K562 (cell line): ENCODE data around the gene SMC6. TPM values are rescaled to one million over a fixed set of nuclear protein-coding genes. Genes with fewer than 3 reads are reported as not detected.
A peak's percentile ranks its signal among the peaks of the same experiment; 100 is the strongest.

Experiments
- ATAC-seq: fragments of 200-7000 bp; cut with Tn5 transposase; 3 replicates; pipeline ENCODE4 v1.9.1; 2020; ENCODE audit warnings: moderate library complexity
- BruUV-seq: library from RNA; stranded (reverse); fragments of 400-500 nt; replicated peaks from 2 replicates; lab custom pipeline; 2021; lab: Mats Ljungman, UMichigan
- CTCF ChIA-PET: fragments of 300-600 bp; formaldehyde crosslinking; extraction: SDS; loops from one replicate; lab custom pipeline; 2021; ENCODE audit warnings: low intra/inter-chr PET ratio; lab: Yijun Ruan, JAX
- POLR2A ChIA-PET: fragments of 300-600, 350-650 bp; sonication (Branson Sonifier 250); formaldehyde crosslinking; extraction: SDS; loops from one replicate; lab custom pipeline; 2021; ENCODE audit warnings: antibody characterized with exemption, inconsistent platforms; lab: Yijun Ruan, JAX
- DNase-seq, 4 experiments: peaks; one replicate each; pipeline versions ENCODE4 v3.0.0 to v3.0.0-alpha.2; 2011 to 2018; ENCODE audit warnings: low spot score in 3 of 4, mixed read lengths in 3 of 4; ENCODE audit errors: extremely low read depth in 1 of 4
- FAIRE-seq: peaks from 2 replicates; lab custom pipeline; 2011; peaks lifted over from hg19 to GRCh38; lab: Jason Lieb, UNC
- H2AFZ ChIP-seq: 2 replicates; pipeline ENCODE4 v1.6.0; 2011; ENCODE audit warnings: low read depth, low read length, control low read depth, inconsistent platforms
- H3K27ac ChIP-seq: fragments of 200-600 bp; 3 replicates; pipeline ENCODE4 v1.8.0; 2011; ENCODE audit warnings: low read depth, mild to moderate bottlenecking, control low read depth, inconsistent platforms, low read length, moderate library complexity, mixed read lengths; ENCODE audit errors: extremely low read depth
- H3K27me3 ChIP-seq, 2 experiments: fragments of 300-600 bp in 1 of 2; 2 replicates in 1 of 2; 3 replicates in 1 of 2; pipeline versions ENCODE4 v1.6.0 to v1.8.0; 2011; ENCODE audit warnings: inconsistent platforms in 2 of 2, low read length in 2 of 2, mild to moderate bottlenecking in 1 of 2, mixed read lengths in 1 of 2, moderate library complexity in 1 of 2; ENCODE audit not compliant: control insufficient read depth in 2 of 2, insufficient read depth in 2 of 2
- H3K36me3 ChIP-seq: fragments of 300-600 bp; 3 replicates; pipeline ENCODE4 v1.8.0; 2011; ENCODE audit warnings: mild to moderate bottlenecking, low read length, inconsistent platforms; ENCODE audit not compliant: control insufficient read depth, insufficient read depth
- H3K4me1 ChIP-seq, 2 experiments: fragments of 200-600 bp in 1 of 2; replicated peaks in 1 of 2; 2 replicates in 1 of 2; 3 replicates in 1 of 2; pipeline versions ENCODE4 v1.5.1 to v1.8.0; 2011; ENCODE audit warnings: inconsistent platforms in 2 of 2, low read length in 2 of 2, mild to moderate bottlenecking in 1 of 2, mixed read lengths in 1 of 2, moderate library complexity in 1 of 2; ENCODE audit not compliant: control insufficient read depth in 2 of 2, insufficient read depth in 2 of 2
- H3K4me2 ChIP-seq: 2 replicates; pipeline ENCODE4 v1.6.1; 2011; ENCODE audit warnings: low read length, control low read depth, inconsistent platforms, mixed read lengths; ENCODE audit not compliant: insufficient read depth
- H3K4me3 ChIP-seq: fragments of 200-600 bp; sonication (generic), shearing (Covaris generic); 2 replicates; pipeline ENCODE4 v1.5.1; 2016; ENCODE audit warnings: control low read depth, inconsistent platforms
- H3K79me2 ChIP-seq: fragments of 200-600 bp; 3 replicates; pipeline ENCODE4 v1.8.0; 2011; ENCODE audit warnings: low read length, inconsistent platforms; ENCODE audit not compliant: control insufficient read depth, insufficient read depth
- H3K9ac ChIP-seq, 2 experiments: 2 replicates each; pipeline versions ENCODE4 v1.6.0 to v1.6.1; 2011; ENCODE audit warnings: low read depth in 2 of 2, low read length in 2 of 2, control low read depth in 1 of 2, inconsistent platforms in 1 of 2, mild to moderate bottlenecking in 1 of 2, mixed read lengths in 1 of 2; ENCODE audit not compliant: insufficient read depth in 1 of 2
- H3K9me1 ChIP-seq: one replicate; pipeline ENCODE4 v1.6.0; 2011; ENCODE audit warnings: inconsistent platforms, mild to moderate bottlenecking, low read length, moderate library complexity; ENCODE audit not compliant: control insufficient read depth, insufficient read depth
- H3K9me3 ChIP-seq: replicated peaks from 2 replicates; pipeline ENCODE4 v1.5.1; 2011; ENCODE audit warnings: low read depth, low read length, inconsistent platforms; ENCODE audit not compliant: control insufficient read depth, insufficient read depth
- H4K20me1 ChIP-seq: replicated peaks from 2 replicates; pipeline ENCODE4 v1.6.1; 2011; ENCODE audit warnings: low read length, inconsistent platforms, mixed read lengths; ENCODE audit not compliant: control insufficient read depth, insufficient read depth
- CEBPB ChIP-seq: fragments of 450-650 bp; IDR thresholded peaks from 2 replicates; pipeline ENCODE4 v1.6.1; 2016; ENCODE audit warnings: missing genetic modification characterization, missing compliant biosample characterization
- ELK1 ChIP-seq: sonication (generic); formaldehyde crosslinking; IDR thresholded peaks from 2 replicates; pipeline ENCODE4 v1.8.1; 2022; ENCODE audit warnings: missing genetic modification reagents
- EZH2 ChIP-seq: IDR thresholded peaks from 2 replicates; pipeline ENCODE4 v1.6.1; 2012; ENCODE audit warnings: low read depth, mild to moderate bottlenecking, inconsistent platforms, low read length, borderline replicate concordance
- FOSL1 ChIP-seq: fragments of 200-800 bp; sonication (Bioruptor generic); conservative IDR thresholded peaks from 2 replicates; pipeline ENCODE4 v1.6.1; 2016; ENCODE audit warnings: missing genetic modification characterization, missing compliant biosample characterization
- MAZ ChIP-seq, 2 experiments: fragments of 450-650 bp in 1 of 2; sonication (generic) in 1 of 2; formaldehyde crosslinking; IDR thresholded peaks in 1 of 2; conservative IDR thresholded peaks in 1 of 2; 2 replicates each; pipeline versions ENCODE4 v1.4.0 to v1.5.0; 2020; ENCODE audit warnings: mild to moderate bottlenecking in 1 of 2, missing genetic modification reagents in 1 of 2
- MCM7 ChIP-seq, 2 experiments: fragments of 450-650 bp; IDR thresholded peaks; 2 replicates each; pipeline ENCODE4 v1.6.1; 2016 to 2018
- MLLT1 ChIP-seq, 2 experiments: fragments of 450-650 bp; IDR thresholded peaks; 2 replicates each; pipeline ENCODE4 v1.6.1; 2016
- NKRF ChIP-seq: fragments of 450-650 bp; IDR thresholded peaks from 2 replicates; pipeline ENCODE4 v1.6.1; 2016; ENCODE audit warnings: borderline replicate concordance
- POLR2A ChIP-seq: fragments of 450-650 bp; conservative IDR thresholded peaks from 2 replicates; pipeline ENCODE4 v1.6.1; 2016
- SP1 ChIP-seq: sonication (generic); formaldehyde crosslinking; IDR thresholded peaks from 2 replicates; pipeline ENCODE4 v1.8.1; 2022; ENCODE audit warnings: mild to moderate bottlenecking, missing genetic modification reagents
- SRSF1 ChIP-seq: fragments of 200-400 bp; formaldehyde crosslinking; IDR thresholded peaks from 2 replicates; pipeline ENCODE4 v1.6.1; 2017; ENCODE audit warnings: mild to moderate bottlenecking, low read depth, low read length, moderate library complexity
- TBL1XR1 ChIP-seq, 2 experiments: IDR thresholded peaks; 2 replicates each; pipeline ENCODE4 v1.6.1; 2012; ENCODE audit warnings: improper control_type of control experiment in 2 of 2, low read length in 2 of 2, mild to moderate bottlenecking in 1 of 2
- TEAD2 ChIP-seq: fragments of 450-650 bp; IDR thresholded peaks from 2 replicates; pipeline ENCODE4 v1.6.1; 2016; ENCODE audit warnings: missing genetic modification characterization, control low read depth, missing compliant biosample characterization
- TRIM24 ChIP-seq, 2 experiments: fragments of 450-650 bp; IDR thresholded peaks; 2 replicates each; pipeline ENCODE4 v1.6.1; 2016
- ZNF197 ChIP-seq: fragments of 200-800 bp; sonication (Bioruptor generic); IDR thresholded peaks from 2 replicates; pipeline ENCODE4 v1.6.1; 2016; ENCODE audit warnings: low read depth, missing genetic modification characterization, missing compliant biosample characterization
- ZNF75A ChIP-seq: fragments of 450-650 bp; formaldehyde crosslinking; IDR thresholded peaks from 2 replicates; pipeline ENCODE4 v1.4.0; 2020; ENCODE audit warnings: mild to moderate bottlenecking
- WGBS: fragments of 100-300 bp; shearing (Covaris generic); methylation state at CpG from one replicate; pipeline ENCODE4 v1.1.6; 2016; ENCODE audit warnings: low coverage, mixed read lengths; ENCODE audit not compliant: insufficient coverage; ENCODE audit errors: missing lambda C conversion rate; 5-methylcytosine and 5-hydroxymethylcytosine counted together
- in situ Hi-C: fragments of 300-500 bp; cut with MboI; formaldehyde crosslinking; loops from 4 replicates; pipeline ENCODE4 v1.15.0; 2018; ENCODE audit warnings: inconsistent platforms, mixed read lengths
- intact Hi-C: fragments of 100-400 bp; cut with micrococcal nuclease; formaldehyde crosslinking; loops from 2 replicates; pipeline ENCODE4 v1.14.2; 2022
- polyA plus RNA-seq, 8 experiments: library from polyadenylated mRNA; depleted of rRNA in 4 of 8; stranded (reverse) in 5 of 8; unstranded in 3 of 8; fragments of >200 nt; fragmentation: Nextera tagmentation in 2 of 8; fragmentation: Illumina TruSeq in 1 of 8; extraction: Ambion mirVana in 2 of 8; extraction: Trizol in 1 of 8; gene quantifications; 2 replicates each; pipeline versions ENCODE4 v1.2.1 to v1.2.3, GENCODE V29; 2011 to 2014; ENCODE audit warnings: inconsistent platforms in 1 of 8, missing spikeins in 1 of 8
- total RNA-seq, 7 experiments: library from RNA; depleted of rRNA in 6 of 7; stranded (reverse); fragments of >200 nt in 6 of 7; fragmentation: Illumina TruSeq in 2 of 7; extraction: Trizol in 2 of 7; gene quantifications; 2 replicates each; pipeline versions ENCODE4 v1.2.1 to v1.2.3, GENCODE V29; 2011 to 2021; ENCODE audit warnings: low replicate concordance in 1 of 7

SMC6 gene
- total and polyA plus RNA-seq, 9 of the 15 experiments (the other 6 are each of a cell fraction or from before 2014, with no cell fraction given) = 14.2 to 75.9 (median 47.7) TPM

GRCh38 chr2:17759805-17760204, 6.2 kb upstream of the SMC6 start:
- in situ Hi-C loops = no loop called here
- BruUV-seq = no TSS peak
- no peak for TF ChIP-seq EZH2
- no peak for TF ChIP-seq ZNF75A (CRISPR knock-in tag)
- no peak for TF ChIP-seq MAZ (CRISPR knock-in tag; conservative IDR thresholded peaks at IDR 0.05 in 1 of 2, IDR thresholded peaks at IDR 0.05 in 1 of 2)
- TF ChIP-seq TRIM24 (IDR thresholded peaks at IDR 0.05) = peak in 1 of 2 experiments; percentile 49; a peak in 1 of 4 replicates
- no peak for TF ChIP-seq MLLT1 (IDR thresholded peaks at IDR 0.05)
- no peak for TF ChIP-seq NKRF
- no peak for TF ChIP-seq SP1 (CRISPR knock-in tag)
- no peak for TF ChIP-seq SRSF1
- no peak for TF ChIP-seq ZNF197 (CRISPR knock-in tag)
- TF ChIP-seq ELK1 = no peak
- no peak for TF ChIP-seq POLR2A
- TF ChIP-seq MCM7 (IDR thresholded peaks at IDR 0.05) = no peak
- peak; percentile 96 for TF ChIP-seq CEBPB
- no peak for TF ChIP-seq FOSL1
- TF ChIP-seq TEAD2 = no peak
- TF ChIP-seq TBL1XR1 (IDR thresholded peaks at IDR 0.05; ENCODE audit: low read length in 2 of 2) = no peak

More at GRCh38 chr2:17759805-17760204, 6.2 kb upstream of the SMC6 start:
- FAIRE-seq = no peak
- no peaks in the 10 kb centered on the region for H3K9me3 ChIP-seq
- H3K9ac ChIP-seq = no peak overlapping the region
- H3K9me1 ChIP-seq = no peaks in the 10 kb centered on the region
- ChIA-PET CTCF (no interaction called here), POLR2A (no interaction called here)
- ATAC-seq = no peak
- no peak overlapping the region for H3K4me2 ChIP-seq
- H3K4me3 ChIP-seq = no peak overlapping the region
- H3K27me3 ChIP-seq = no peaks in the 10 kb centered on the region
- peaks cover 51% of the 10 kb centered on the region for H3K36me3 ChIP-seq
- H3K4me1 ChIP-seq = peaks cover 0 to 19% of the 10 kb centered on the region in 2 experiments; a peak in 4 of 5 replicates
- intact Hi-C loops = no loop called here
- H3K79me2 ChIP-seq = peaks cover 59% of the 10 kb centered on the region
- no peak for DNase-seq
- no peak overlapping the region for H2AFZ ChIP-seq
- no peaks in the 10 kb centered on the region for H4K20me1 ChIP-seq
- no peak overlapping the region for H3K27ac ChIP-seq
- 100% methylated on average over 2 of the region's 2 CpGs for WGBS
